GM12872 (cell line): Measurements from ENCODE around the gene AOPEP.

Experiments
- TF ChIP-seq, protein P1 (sequence below): IDR thresholded peaks from 3 replicates; pipeline ENCODE4 v1.5.1; 2011; ENCODE audit warnings: low read depth, mild to moderate bottlenecking, low read length, moderate library complexity; ENCODE audit not compliant: insufficient read depth

The AOPEP gene

DNA sequence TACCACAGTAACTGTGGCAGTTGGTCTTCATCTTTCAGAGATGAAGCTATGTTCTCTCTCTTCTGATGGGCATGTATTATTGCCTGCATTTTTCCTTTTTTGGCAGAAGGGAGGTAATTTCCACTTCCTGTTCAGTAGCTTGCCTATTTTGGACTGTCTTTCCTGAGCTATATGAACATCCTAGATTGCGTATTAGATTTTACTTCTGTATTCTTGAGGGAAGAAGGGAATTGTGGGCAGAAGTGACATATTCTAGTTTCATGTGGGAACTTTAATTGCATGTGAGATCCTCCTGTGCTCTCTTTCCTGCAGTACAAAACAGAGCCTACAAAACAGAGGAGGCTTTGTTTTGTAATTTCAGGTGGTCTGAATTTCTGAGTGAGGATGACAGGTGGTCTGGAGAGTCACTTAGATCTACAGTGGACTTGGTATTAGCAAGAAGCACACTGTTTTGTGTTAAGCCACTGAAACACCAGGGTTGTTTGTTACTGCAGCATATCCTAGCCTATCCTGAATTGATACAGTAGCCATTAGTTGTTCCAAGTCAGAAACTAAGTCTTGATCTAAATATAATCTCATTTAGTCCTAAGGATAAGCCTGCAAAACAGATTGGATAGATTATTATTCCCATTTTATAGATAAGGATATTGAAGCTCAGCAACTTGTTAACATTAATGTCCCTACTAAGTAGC is 68.1 kb downstream of the AOPEP start:
- TF ChIP-seq, protein P1, sequence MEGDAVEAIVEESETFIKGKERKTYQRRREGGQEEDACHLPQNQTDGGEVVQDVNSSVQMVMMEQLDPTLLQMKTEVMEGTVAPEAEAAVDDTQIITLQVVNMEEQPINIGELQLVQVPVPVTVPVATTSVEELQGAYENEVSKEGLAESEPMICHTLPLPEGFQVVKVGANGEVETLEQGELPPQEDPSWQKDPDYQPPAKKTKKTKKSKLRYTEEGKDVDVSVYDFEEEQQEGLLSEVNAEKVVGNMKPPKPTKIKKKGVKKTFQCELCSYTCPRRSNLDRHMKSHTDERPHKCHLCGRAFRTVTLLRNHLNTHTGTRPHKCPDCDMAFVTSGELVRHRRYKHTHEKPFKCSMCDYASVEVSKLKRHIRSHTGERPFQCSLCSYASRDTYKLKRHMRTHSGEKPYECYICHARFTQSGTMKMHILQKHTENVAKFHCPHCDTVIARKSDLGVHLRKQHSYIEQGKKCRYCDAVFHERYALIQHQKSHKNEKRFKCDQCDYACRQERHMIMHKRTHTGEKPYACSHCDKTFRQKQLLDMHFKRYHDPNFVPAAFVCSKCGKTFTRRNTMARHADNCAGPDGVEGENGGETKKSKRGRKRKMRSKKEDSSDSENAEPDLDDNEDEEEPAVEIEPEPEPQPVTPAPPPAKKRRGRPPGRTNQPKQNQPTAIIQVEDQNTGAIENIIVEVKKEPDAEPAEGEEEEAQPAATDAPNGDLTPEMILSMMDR = no peak

DNA sequence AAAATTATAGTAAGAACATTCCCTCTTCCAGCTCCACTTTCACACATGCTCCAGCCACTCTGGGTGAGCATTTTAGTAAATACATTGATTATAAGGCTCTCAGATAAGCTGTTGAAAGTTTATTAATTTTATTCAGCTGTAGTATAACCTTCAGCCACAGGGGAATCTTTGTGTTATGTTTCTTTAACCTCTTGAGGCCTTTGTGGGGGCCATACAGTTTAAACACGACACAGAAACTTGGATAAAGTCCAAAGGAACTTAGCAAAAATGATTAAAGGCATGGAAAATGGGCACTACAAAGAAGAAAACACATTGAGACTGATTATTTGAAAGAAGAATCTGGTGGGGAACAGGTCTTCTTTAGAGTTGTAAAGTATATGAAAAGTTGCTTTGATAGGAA is 70.2 kb downstream of the AOPEP start:
- TF ChIP-seq, protein P1 = no peak

DNA sequence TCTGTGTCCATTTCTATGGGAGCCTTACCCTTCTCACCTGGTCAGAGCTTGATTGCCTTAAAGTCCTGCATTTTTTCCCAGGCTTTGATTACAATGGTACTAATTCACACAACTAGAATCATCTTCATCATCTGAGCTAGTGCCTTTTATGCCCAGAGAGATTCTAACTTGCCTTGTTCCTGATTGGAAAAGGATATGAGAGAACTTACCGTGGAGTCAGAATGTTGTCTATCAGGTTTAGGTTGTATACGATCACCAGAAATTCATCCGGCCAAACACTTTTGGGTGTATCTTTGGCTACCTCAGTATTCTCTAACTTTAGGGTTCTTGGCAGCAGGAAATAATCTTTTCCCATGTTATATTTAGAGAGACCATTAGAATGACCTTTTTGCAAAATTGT is 71.7 kb downstream of the AOPEP start:
- TF ChIP-seq, protein P1 = no peak

DNA sequence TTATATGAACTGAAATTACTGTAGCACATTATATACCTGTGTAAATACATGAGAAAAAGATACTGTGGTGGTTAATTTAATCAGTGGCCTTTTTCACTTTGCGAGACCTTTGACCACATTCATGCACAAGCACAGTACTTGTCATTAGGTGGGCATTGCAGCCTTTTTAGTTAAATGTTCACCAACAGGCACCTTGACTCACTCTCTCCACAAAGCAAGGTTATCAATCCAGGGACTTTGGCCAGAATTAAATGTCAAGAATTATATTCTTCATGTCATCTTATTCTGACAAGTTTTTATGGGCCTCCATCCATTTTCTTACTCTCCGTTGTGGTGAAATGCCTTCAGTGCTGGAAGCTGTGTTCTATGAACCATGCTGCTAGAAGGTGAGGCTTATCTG is 72.2 kb downstream of the AOPEP start:
- TF ChIP-seq, protein P1 = no peak

DNA sequence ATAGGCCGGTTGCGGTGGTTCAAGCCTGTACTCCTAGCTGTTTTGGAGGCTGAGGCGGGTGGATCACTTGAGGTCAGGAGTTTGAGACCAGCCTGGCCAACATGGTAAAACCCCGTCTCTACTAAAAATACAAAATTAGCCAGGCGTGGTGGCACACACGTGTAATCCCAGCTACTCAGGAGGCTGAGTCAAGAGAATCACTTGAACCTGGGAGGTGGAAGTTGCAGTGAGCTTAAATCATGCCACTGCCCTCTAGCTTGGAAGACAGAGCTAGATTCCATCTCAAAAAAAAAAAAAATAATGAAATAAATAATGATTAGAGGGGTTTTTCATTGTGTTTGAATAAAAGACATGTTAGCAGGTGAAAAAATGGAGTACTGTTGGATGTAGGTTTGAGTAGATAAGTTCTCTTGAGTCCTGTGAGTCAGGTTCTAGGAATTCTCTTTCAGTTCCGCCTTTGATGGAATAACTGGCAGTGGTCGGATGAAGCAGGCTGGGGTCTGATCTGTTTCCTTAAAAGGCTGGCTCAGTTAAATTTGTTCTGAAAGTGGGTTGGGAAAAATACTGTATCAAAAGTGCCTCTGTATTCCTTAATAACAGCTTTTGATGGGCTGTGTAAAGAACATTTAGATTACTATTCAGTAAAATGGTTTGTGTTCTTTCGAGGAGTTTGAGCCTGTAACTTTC is 73.2 kb downstream of the AOPEP start:
- TF ChIP-seq, protein P1 = no peak

DNA sequence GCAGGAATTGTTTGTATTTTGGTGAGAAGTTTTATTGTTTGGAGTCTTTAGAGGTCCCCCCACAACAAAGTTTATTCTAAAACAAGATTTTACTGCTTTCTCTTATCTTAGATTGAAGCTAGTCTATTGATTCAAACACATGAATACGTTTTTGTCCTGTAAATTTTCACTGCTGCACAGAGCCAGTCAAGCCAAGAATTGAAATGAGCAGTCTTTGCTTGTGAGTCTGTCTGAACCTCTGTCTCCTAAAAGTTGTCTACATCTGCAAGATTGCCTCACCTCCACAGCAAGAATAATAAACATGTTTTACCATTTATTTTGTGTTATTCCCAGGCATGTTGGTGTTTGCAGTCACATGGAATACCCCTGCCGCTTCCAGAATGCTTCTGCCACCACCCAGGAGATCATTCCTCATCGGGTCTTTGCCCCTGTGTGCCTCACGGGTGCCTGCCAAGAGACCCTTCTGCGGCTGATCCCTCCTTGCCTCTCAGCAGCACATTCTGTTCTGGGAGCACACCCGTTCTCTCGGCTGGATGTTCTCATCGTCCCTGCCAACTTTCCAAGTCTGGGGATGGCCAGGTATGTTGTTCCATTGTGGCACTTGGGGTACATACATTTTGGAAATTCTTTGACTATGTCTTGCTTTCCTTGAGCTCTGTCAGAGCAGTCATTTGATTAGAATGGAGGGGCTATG is 74.1 kb downstream of the AOPEP start:
- TF ChIP-seq, protein P1 = no peak

DNA sequence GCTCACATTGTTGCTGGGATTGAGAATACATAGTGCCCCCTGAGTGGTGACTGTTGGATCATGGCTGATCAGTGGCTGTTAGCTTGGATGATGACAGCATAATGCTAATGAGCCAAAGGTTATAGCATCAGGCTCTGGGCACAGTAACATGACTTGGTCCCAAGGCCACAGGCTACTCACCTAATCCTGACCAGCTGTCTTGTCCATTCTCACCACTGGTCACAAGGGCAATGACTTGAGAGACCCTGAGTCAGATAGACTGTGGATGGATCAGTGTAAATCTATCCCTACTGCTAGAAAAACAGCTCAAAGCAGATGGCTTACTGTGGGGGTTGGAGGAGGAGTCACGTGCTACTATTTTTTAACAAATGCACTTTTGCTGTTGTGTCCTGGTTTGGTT is 74.7 kb downstream of the AOPEP start:
- TF ChIP-seq, protein P1 = no peak
